K562 treated with DMSO at 1 percent for 48 hours (cell line): ENCODE data around the gene SPSB2. TPM values are rescaled to one million over a fixed set of nuclear protein-coding genes. Genes with fewer than 3 reads are reported as not detected.

Experiments used
- total RNA-seq: library from RNA; unstranded; fragments of 300-600 nt; gene quantifications from 2 replicates; pipeline ENCODE4 v1.2.3, GENCODE V29; 2022; ENCODE audit warnings: low replicate concordance; ENCODE audit errors: extremely low read depth

SPSB2 gene, protein sequence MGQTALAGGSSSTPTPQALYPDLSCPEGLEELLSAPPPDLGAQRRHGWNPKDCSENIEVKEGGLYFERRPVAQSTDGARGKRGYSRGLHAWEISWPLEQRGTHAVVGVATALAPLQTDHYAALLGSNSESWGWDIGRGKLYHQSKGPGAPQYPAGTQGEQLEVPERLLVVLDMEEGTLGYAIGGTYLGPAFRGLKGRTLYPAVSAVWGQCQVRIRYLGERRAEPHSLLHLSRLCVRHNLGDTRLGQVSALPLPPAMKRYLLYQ
- not detected in 2 replicates for total RNA-seq

DNA sequence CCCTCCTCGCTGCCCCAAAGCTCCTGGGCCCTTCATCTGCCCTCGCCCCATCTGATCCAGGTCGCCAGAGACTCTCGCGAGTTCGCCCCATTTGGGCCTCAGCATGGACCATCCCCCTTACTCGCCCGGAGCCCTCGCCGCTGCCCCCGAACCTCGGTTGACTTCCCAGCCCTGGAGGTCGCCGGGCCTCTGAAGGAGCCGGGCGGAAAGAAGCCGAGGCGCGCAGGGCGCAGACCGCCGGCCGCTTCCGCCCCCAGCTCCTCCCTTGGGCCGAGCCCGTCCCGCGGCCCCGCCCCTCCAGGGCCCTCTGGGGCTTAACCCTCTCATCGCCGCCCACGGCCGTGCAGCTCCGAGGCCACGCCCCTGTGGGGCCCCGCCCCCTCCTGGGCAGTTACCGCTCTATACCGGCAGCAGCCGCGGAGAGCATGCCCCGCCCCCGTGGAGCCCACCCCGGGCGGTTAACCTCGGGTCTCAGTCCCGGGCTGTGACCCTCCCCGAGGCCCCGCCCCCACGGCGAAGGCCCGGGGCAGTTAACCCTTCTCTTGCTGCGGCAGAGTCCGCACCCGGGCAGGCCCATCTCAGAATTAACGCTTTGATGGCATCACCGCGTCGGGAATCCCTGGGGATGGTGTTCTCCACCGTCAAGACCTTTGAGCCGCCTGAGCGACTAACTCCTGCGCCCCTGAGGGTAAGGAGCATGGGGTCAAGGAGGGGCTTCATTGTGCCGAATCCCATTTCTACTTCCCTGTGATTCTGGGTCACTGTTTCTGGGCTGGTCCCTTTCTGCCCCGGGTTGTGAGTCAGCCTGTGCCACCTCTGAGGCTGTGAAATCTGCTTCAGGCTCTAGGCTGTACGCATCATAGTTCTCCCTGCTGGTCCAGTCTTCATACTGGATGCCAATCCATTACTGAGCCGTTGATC is at the start of gene SPSB2:
SPSB2 (minus strand) TSS at position 210 of the 921 bp plus-strand sequence. CDS start 402 bp downstream, outside the sequence.

DNA sequence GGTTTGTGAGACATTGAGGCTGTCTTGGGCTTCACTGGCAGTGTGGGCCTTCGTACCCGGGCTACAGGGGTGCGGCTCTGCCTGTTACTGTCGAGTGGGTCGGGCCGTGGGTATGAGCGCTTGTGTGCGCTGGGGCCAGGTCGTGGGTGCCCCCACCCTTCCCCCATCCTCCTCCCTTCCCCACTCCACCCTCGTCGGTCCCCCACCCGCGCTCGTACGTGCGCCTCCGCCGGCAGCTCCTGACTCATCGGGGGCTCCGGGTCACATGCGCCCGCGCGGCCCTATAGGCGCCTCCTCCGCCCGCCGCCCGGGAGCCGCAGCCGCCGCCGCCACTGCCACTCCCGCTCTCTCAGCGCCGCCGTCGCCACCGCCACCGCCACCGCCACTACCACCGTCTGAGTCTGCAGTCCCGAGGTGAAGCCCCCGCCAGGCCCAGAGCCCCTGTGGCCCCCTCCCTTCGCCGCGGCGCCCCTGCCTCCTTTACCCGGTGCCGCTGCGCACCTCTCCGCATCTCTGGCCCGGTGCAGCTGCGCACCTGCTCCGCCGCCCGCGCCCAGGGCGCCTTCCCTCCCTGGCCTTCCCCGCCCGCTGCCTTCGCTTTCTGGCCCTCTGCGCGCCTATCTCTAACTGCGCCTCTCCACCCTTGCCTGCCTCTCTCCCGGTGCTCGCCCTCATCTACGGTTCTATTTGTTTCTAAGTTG is 41.3 kb upstream of the SPSB2 start, which contains the start of gene ENO2:
ENO2 (plus strand) TSS at position 335 of the 701 bp plus-strand sequence. CDS start 1,253 bp downstream, outside the sequence.

DNA sequence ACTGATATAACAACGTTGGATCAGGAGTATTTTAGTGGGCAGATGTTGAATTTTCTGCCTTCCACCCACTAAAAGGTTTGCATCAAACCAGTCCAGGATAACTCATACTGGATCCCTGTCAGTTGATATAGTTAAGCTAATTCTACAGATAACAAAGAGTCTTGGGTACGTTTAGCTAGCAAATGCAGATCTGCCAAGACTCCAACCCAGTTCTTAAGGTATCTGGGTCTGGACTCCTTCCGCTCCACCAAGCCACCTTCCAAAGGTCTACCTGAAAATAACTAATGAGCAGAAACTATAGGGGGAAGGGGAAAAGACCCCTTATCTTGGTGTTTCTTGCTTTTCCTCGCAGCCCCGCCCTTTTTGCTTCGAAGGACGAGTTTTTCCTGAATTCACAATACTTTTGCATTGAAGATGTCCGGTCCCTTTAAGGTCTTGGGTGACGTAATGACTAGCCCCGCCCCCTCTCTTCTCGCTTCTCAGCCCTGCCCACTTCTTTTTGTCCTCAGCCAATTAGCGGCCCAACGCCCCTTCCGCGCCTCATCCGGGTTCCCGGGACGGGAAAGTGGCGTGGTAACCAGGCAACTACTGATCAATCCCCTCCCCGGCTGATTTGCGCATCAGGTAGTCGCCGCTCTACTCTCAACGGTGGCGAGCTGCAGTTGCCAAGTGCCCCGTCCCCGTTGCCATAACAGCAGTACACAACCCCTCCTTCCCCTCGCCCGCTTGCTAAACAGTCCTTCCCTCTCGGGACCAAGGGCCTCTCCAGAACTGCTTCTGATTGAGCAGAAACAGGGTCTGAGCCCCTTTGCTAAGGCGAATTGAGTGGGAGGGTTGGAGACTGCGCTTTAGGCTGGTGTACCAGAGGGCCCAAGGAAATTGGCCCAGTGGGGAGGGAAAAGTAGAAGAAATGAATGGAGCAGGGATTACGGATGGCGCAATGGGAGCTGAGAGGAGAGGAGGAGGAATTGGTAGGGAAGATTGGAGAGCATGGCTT is 31.5 kb upstream of the SPSB2 start, which contains the start of gene LRRC23:
LRRC23 (plus strand) TSS at position 543 of the 997 bp plus-strand sequence. CDS start 812 bp downstream, outside the sequence.

DNA sequence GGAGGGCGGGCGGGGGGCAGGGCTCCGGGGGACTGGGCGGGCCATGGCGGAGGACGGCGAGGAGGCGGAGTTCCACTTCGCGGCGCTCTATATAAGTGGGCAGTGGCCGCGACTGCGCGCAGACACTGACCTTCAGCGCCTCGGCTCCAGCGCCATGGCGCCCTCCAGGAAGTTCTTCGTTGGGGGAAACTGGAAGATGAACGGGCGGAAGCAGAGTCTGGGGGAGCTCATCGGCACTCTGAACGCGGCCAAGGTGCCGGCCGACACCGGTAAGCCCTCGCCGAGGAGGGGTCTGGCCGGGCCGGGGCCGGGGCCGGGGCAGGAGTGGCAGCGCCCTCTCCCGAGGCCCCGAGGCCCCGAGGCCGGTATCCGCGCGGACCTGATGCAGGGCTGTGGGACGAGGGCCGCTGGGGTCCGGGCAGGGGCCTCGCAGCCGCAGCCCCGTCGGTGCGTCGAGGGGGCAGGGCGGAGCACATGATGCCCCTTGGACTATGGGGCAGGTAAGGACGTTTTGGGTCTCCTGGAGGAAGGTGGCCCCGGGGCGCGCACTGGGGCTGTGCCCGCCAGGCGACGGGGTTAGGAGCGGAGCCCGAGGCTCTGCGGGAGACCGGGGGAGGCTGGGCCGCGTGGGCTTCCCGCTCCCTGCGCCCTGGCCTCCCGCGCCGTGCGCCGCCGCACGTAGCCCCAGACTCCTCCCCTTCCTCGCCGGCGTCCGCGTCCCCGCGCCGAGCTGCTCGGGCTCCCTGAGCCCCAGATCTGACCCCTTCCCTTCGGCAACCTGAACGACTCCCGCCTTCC is 5.5 kb downstream of the SPSB2 start, which contains the start of gene TPI1:
TPI1 (plus strand) TSS at position 119 of the 798 bp plus-strand sequence; CDS start at position 155, 36 bp downstream.

DNA sequence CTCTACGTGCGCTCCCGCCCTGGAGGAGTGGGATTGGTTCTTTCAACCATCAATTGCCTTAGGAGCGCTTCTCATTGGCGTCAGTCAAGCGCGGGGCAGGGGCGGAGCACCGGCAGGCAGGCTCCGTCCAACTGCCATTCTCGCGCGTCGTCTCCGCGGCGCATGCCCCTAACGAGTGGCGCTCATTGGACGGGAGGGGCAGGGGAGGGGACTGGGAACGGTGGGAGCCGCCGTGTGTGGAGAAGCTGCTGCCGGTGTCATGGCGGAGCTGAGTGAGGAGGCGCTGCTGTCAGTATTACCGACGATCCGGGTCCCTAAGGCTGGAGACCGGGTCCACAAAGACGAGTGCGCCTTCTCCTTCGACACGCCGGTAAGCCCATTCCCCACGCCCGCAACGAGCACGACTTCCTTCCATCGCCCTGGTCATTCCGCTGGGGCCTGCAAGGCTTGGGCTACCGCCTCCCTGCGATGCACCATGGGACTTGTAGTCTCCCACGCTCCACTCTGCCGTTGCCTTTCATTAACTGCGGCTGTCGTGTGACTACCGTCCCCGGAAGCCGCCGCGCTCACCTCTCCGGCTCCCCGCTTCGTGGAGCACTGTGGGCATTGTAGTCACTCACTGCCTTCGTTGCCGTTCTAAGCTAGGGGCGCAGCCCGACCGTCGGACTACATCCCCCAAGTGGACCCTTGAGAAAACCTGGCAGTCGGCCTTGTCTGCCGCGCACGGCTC is 21.0 kb downstream of the SPSB2 start, which contains the start of gene USP5:
USP5 (plus strand) TSS at position 230 of the 730 bp plus-strand sequence; CDS start at position 260, 30 bp downstream.

DNA sequence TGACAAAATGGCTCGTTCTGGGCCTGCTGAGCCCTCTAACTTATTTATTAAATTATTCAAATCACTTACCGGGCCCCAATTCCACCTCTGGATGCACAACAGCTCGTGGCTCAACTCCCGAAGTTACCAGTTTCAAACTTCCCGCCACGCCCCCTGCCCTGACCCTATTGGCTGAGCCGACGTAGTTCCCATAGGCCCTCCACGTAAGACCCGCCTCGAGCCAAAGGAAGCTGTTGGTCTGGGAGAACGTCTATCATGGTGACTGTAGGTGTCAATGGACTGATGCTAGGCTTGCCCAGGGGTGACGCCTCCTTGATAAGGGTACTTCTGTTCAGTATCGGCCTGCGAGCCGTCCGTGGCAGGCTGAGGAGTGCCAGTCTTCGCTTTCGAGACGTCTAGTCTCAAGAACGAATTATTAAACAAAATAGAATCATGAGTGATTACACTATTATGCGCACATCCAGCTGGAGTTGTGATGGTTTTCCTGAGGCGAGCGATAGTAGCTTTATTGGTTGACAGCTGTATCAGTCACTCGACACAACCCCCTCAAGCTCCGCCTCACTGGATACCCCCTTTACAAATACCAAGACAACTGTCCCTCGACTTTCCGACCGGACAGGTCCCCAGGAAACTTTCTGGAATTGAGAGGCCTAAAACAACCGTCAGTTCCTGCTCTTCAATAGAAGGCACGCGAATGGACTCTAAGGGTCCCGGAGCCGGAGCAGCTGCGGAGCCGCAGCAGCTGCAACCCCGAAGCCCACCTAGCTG is 21.8 kb downstream of the SPSB2 start, which contains the start of gene CDCA3:
CDCA3 (minus strand) TSS at position 134 of the 768 bp plus-strand sequence. CDS start 334 bp downstream, outside the sequence.

DNA sequence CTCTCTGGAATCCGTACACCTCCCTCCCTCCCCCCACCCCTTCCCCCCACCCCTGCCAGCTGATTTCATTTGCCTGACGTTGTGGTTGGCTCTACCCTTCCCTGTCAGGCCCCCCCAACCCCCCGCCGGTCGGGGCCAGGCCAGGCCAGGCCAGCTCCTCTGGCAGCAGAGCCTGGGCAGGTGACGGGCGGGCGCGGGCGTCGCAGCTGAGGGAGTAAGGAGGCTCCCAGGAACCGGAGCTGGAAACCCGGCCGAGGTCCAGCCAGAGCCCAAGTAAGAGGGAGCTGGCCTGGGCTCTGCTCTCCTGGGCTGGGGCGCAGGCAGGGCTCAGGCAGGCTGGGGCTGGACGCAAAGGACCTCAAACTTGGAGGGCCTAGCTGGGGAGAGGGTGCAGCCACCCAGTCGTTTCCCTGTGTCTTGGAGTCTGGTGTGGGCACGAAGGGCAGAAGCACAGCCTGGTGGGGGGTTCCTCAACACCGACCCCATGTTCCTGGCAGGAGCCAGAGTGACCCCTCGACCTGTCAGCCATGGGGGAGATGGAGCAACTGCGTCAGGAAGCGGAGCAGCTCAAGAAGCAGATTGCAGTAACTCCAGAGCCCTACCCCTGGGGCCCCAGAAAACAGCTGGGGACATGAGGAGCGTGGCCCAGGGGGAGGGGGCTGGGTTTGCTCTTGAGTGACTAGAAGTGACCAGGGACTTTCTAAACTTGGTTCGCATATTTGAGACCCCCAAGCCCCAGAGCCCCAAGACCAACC is 32.2 kb downstream of the SPSB2 start, which contains the start of gene GNB3:
GNB3 (plus strand) TSS at position 165 of the 755 bp plus-strand sequence; CDS start at position 528, 363 bp downstream.

DNA sequence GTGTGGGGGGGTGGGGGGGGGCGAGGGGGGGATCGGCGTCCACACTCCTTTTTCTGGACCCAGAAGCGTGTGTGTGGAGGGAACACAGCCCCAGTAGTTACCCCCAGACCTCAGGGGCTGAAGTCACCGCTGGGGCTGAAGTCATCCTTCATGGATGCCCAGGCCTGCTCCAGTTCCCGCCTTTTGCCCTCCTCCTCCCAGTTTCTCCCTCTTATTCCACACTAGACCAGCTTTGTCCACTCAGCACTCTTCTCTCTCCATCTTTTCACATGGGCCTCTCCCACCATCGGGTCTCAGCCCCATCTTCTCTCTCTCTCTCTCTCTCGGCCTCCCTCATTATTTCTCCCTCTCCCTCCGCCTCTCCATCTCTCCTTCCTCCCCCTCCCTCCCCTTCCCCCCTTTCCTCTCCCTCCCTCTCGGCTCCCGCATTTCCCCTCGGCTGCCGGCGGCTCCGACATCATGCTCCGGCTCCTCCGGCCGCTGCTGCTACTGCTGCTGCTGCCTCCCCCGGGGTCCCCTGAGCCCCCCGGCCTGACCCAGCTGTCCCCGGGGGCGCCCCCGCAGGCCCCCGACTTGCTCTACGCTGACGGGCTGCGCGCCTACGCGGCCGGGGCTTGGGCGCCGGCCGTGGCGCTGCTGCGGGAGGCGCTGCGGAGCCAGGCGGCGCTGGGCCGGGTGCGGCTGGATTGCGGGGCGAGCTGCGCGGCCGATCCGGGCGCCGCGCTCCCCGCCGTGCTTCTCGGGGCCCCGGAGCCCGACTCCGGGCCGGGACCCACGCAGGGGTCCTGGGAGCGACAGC is 44.9 kb downstream of the SPSB2 start, which contains the start of gene P3H3:
P3H3 (plus strand) TSS at position 426 of the 799 bp plus-strand sequence; CDS start at position 460, 34 bp downstream.

DNA sequence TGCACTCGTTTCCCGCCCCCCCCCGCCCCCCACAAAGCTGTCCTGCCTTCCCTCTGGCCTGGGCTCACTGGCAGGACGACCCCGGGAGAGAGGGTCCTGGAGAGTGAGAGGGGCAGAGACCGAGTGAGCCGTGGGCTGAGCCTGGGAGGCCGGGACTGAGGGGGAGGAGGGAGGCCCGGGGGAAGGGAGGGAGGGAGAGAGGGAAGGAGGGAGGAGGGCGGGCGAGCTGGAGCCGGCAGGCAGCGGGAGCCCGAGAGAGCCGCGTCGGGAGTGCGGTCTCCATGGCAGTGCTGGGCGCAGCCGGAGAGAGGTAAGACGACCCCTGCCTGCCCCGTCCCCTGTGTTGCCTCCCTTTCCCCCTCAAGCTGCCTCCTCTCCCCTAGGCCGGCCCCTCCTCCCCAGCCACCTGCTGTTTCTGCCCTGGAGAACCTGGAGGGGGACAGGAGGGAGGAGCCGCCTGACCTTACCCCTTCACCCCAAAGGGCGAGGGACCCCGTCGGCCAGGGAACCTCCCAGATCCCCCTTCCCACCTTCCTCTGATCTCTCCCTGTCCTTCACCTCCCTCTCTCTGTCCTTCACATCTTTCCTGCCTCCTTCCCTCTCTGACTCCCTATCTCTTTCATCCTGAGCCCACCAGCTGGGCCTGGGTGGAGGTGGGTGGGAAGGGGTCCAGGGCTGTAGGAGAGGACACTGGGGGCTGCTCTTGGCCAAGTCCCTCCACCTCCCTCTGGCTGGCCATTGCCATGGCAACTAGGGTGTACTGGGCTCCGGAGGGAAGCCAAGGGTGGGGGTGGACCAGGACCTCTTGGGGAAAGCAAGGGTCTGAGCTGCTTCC is 51.3 kb downstream of the SPSB2 start, which contains the start of gene GPR162:
GPR162 (plus strand) TSS at position 231 of the 835 bp plus-strand sequence. CDS start 2,078 bp downstream, outside the sequence.

Other genes with a start within 250 kb of the SPSB2 start
- gene LPAR5, start 237.3 kb downstream of the SPSB2 start, total RNA-seq = not detected in 2 replicates
- gene ACRBP, start 225.9 kb downstream of the SPSB2 start, total RNA-seq = not detected in 2 replicates
- not detected in 2 replicates for gene ING4, start 210.2 kb downstream of the SPSB2 start, total RNA-seq
- not detected in 2 replicates for gene ZNF384, start 183.9 kb downstream of the SPSB2 start, total RNA-seq
- not detected in 2 replicates for gene PIANP, start 172.5 kb downstream of the SPSB2 start, total RNA-seq
- not detected in 2 replicates for gene COPS7A, start 149.3 kb downstream of the SPSB2 start, total RNA-seq
- not detected in 2 replicates for gene MLF2, start 120.2 kb downstream of the SPSB2 start, total RNA-seq
- 561 TPM in 1 of 2 replicates, not detected in the other for gene PTMS, start 106.9 kb downstream of the SPSB2 start, total RNA-seq
- gene LAG3, start 100.8 kb downstream of the SPSB2 start, total RNA-seq = not detected in 2 replicates
- gene CD4, start 83.8 kb downstream of the SPSB2 start, total RNA-seq = not detected in 2 replicates
- gene GPR162, start 51.5 kb downstream of the SPSB2 start, total RNA-seq = not detected in 2 replicates
- not detected in 2 replicates for gene P3H3, start 44.9 kb downstream of the SPSB2 start, total RNA-seq
- not detected in 2 replicates for gene GNB3, start 32.4 kb downstream of the SPSB2 start, total RNA-seq
- gene CDCA3, start 22.0 kb downstream of the SPSB2 start, total RNA-seq = not detected in 2 replicates
- 152 TPM in 1 of 2 replicates, not detected in the other for gene USP5, start 21.2 kb downstream of the SPSB2 start, total RNA-seq
- gene TPI1, start 5.8 kb downstream of the SPSB2 start, total RNA-seq = 376 TPM in 1 of 2 replicates, not detected in the other
- gene LRRC23, start 31.5 kb upstream of the SPSB2 start, total RNA-seq = not detected in 2 replicates
- gene ENO2, start 41.3 kb upstream of the SPSB2 start, total RNA-seq = not detected in 2 replicates
- not detected in 2 replicates for gene ATN1, start 54.7 kb upstream of the SPSB2 start, total RNA-seq
- gene RNU7-1, start 70.5 kb upstream of the SPSB2 start, total RNA-seq = not detected in 2 replicates
- not detected in 2 replicates for gene C12orf57, start 70.7 kb upstream of the SPSB2 start, total RNA-seq
- not detected in 2 replicates for gene PTPN6, start 78.1 kb upstream of the SPSB2 start, total RNA-seq
- gene PHB2, start 97.4 kb upstream of the SPSB2 start, total RNA-seq = not detected in 2 replicates
- gene EMG1, start 97.6 kb upstream of the SPSB2 start, total RNA-seq = not detected in 2 replicates
- gene LPCAT3, start 145.2 kb upstream of the SPSB2 start, total RNA-seq = not detected in 2 replicates
- gene C1S, start 187.4 kb upstream of the SPSB2 start, total RNA-seq = not detected in 2 replicates
- not detected in 2 replicates for gene C1R, start 219.1 kb upstream of the SPSB2 start, total RNA-seq
- not detected in 2 replicates for gene C1RL, start 235.9 kb upstream of the SPSB2 start, total RNA-seq